ENCODE data around the gene PCDHB11. TPM values are rescaled to one million over a fixed set of nuclear protein-coding genes. Genes with fewer than 3 reads are reported as not detected.

Gene PCDHB11
- total RNA-seq: 0.09 TPM in 1 of 2 replicates, not detected in the other

DNA sequence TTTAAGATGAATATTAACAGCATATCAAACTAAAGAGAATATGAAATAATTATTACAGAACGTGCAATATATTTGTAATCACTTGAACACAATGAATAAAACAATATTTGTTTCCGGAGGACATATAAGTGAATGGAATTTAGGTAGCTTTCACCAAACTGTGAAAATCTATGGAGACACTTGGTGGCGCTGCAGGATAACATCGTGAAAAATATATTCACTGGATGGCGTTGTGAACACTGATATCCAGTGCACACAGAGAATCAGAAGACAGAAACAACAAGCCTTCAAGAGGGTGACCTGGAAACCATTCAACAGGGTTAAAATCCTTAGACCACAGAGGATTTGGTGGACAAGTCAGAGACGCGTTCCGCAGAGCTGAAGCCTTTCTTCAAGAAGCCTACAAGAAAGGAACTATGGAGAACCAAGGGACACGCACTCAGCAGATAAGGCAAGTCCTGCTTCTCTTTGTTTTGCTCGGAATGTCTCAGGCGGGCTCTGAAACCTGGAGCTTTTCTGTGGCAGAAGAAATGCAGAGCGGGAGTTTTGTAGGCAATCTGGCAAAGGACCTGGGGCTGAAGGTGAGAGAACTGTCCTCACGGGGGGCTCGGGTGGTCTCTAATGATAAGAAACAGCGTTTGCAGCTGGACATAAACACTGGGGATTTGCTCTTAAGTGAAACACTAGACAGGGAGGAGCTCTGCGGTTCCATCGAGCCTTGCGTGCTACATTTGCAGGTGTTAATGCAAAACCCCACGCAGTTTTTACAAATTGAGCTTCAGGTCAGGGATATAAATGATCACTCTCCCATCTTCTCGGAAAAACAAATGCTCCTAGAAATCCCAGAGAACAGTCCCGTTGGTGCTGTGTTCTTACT is at the start of gene PCDHB11:
TSS of gene PCDHB11 (plus strand) at position 269 of the 877 bp plus-strand sequence. CDS start at position 417, 148 bp downstream.

GRCh38 chr5:141149812-141150211 is 49.6 kb upstream of the PCDHB11 start, which contains the start of gene PCDHB6:
TSS of gene PCDHB6 (plus strand) at chr5:141150057. CDS start at chr5:141150258, 201 bp downstream.

DNA sequence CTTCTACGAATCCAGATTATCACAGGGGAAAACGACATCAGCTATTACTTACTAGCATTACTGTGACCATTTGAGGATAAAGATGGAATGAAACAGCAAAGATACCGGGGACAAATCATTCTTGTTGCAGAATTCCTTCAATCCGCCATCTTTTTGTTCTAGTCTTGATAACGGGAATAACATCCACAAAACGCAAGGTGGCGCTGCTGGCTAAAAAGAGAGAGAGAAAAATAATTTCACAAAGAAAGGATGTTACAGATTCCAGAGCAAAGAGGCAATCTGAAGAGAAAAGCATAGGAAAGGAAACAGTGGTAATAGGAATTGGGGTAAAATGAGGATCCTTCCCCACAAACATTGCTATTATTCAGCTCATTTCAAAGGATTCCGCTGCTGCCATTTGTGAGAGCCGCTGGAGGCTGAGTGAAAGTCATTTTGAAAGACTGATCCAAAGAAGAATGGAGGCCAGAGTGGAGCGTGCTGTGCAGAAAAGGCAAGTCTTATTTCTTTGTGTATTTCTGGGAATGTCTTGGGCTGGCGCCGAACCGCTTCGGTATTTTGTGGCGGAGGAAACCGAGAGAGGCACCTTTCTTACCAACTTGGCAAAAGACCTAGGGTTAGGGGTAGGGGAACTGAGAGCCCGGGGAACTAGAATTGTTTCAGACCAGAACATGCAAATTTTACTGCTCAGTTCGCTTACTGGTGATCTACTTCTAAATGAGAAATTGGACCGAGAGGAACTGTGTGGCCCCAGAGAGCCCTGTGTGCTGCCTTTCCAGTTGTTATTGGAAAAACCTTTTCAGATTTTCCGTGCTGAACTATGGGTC is 26.8 kb upstream of the PCDHB11 start, which contains the start of gene PCDHB7:
TSS of gene PCDHB7 (plus strand) at position 264 of the 824 bp plus-strand sequence. CDS start at position 456, 192 bp downstream.

GRCh38 chr5:141177577-141178191 is 21.7 kb upstream of the PCDHB11 start, which contains the start of gene PCDHB8:
TSS of gene PCDHB8 (plus strand) at chr5:141177790. CDS start at chr5:141178035, 245 bp downstream.

DNA sequence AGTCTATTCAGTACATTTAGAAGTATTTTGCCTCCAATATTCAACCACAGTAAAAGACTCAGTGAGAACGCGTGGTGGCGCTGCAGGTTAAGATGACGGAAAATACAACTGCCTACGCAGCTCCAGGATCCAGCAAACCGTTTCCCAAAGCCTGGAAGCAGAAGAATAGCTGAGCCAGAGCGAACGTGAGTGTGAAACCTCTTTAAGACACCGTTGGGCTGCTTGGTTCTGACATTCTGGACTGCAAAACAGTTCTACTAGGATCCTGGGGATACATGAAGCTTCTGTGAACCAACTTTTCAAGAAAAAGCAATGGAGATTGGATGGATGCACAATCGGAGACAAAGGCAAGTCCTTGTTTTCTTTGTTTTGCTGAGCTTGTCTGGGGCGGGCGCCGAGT is 17.2 kb upstream of the PCDHB11 start, which contains the start of gene PCDHB16:
TSS of gene PCDHB16 (plus strand) at position 140 of the 400 bp plus-strand sequence. CDS start at position 313, 173 bp downstream.

GRCh38 chr5:141186897-141187512 is 12.4 kb upstream of the PCDHB11 start, which contains the start of gene PCDHB9:
TSS of gene PCDHB9 (plus strand) at chr5:141187161. CDS start at chr5:141187319, 158 bp downstream.

GRCh38 chr5:141192110-141192725 is 7.2 kb upstream of the PCDHB11 start, which contains the start of gene PCDHB10:
TSS of gene PCDHB10 (plus strand) at chr5:141192353. CDS start at chr5:141192553, 200 bp downstream.

GRCh38 chr5:141208478-141208877 is 9.1 kb downstream of the PCDHB11 start, which contains the start of gene PCDHB12:
TSS of gene PCDHB12 (plus strand) at chr5:141208719. CDS start at chr5:141208908, 189 bp downstream.

DNA sequence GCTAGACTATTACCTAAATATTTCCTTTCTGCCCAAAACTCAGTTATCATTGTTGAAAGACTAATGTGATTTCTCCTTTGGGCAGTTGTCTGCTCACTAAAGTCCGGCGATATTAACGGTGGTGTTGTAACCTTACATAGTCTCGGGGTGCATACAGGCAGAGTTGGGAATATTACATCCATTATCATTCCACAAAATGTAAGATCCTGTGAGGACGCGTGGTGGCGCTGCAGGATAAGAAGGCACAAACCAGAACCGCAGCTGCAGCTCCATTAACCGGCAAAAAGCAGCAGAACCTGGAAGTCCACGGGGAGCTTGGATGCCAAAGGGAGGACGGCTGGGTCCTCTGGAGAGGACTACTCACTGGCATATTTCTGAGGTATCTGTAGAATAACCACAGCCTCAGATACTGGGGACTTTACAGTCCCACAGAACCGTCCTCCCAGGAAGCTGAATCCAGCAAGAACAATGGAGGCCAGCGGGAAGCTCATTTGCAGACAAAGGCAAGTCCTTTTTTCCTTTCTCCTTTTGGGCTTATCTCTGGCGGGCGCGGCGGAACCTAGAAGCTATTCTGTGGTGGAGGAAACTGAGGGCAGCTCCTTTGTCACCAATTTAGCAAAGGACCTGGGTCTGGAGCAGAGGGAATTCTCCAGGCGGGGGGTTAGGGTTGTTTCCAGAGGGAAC is 14.4 kb downstream of the PCDHB11 start, which contains the start of gene PCDHB13:
TSS of gene PCDHB13 (plus strand) at position 264 of the 684 bp plus-strand sequence. CDS start at position 469, 205 bp downstream.

DNA sequence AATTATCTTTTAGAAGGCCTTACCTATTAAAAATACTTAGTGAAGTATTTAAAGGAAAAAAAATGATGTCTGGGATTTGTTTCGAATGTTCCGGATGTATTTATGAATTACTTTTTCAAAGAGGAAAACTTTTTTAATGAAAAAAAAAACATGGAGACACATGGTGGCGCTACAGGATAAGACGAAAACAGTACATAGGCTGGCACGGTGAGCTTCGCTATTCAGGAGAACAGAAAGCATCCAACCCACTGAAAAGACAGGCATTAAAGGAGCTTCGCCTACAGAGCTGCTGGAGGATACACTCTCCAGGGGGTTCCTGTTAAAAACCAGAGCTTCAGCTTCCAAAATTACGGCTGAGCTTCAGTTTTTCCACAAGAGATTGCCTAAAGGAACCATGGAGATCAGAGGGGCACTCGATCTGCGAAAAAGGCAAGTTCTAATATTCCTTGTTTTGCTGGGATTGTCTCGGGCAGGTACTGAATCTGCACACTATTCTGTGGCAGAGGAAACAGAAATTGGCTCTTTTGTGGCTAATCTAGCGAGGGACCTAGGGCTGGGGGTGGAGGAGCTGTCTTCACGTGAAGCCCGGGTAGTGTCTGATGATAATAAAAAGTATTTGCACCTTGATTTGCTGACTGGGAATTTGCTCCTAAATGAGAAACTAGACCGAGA is 23.8 kb downstream of the PCDHB11 start, which contains the start of gene PCDHB14:
TSS of gene PCDHB14 (plus strand) at position 232 of the 672 bp plus-strand sequence. CDS start at position 395, 163 bp downstream.

DNA sequence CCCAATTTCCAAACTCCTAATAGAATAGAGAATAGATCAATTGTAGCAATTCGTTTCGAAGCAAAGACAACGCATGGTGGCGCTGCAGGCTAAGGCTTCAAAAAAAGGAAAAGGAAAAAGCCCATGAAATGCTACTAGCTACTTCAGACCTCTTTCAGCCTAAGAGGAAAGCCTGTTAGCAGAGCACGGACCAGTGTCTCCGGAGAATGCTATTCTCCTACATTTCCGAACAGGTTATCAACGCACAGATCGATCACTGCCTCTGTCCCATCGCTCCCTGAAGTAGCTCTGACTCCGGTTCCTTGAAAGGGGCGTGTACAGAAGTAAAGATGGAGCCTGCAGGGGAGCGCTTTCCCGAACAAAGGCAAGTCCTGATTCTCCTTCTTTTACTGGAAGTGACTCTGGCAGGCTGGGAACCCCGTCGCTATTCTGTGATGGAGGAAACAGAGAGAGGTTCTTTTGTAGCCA is 45.9 kb downstream of the PCDHB11 start, which contains the start of gene PCDHB15:
TSS of gene PCDHB15 (plus strand) at position 146 of the 468 bp plus-strand sequence. CDS start at position 330, 184 bp downstream.

Other genes starting within 250 kb of the PCDHB11 start
- gene PCDHAC2, start 233.2 kb upstream of the PCDHB11 start, total RNA-seq: 0.42 and 1.1 TPM in 2 replicates
- gene PCDHB1, start 148.3 kb upstream of the PCDHB11 start, total RNA-seq: not detected in 2 replicates
- 0.14 TPM in 1 of 2 replicates, not detected in the other for gene PCDHB2, start 105.0 kb upstream of the PCDHB11 start, total RNA-seq
- gene PCDHB3, start 99.2 kb upstream of the PCDHB11 start, total RNA-seq: 0.05 TPM in 1 of 2 replicates, not detected in the other
- gene PCDHB4, start 77.8 kb upstream of the PCDHB11 start, total RNA-seq: not detected in 2 replicates
- 0.63 TPM in 1 of 2 replicates, not detected in the other for gene PCDHB5, start 64.4 kb upstream of the PCDHB11 start, total RNA-seq
- 0.14 TPM in 1 of 2 replicates, not detected in the other for gene PCDHB6, start 49.6 kb upstream of the PCDHB11 start, total RNA-seq
- not detected in 2 replicates for gene PCDHB7, start 27.0 kb upstream of the PCDHB11 start, total RNA-seq
- gene PCDHB8, start 21.8 kb upstream of the PCDHB11 start, total RNA-seq: 0.07 TPM in 1 of 2 replicates, not detected in the other
- gene PCDHB16, start 17.2 kb upstream of the PCDHB11 start, total RNA-seq: 0.07 and 0.14 TPM in 2 replicates
- 0.07 TPM in 1 of 2 replicates, not detected in the other for gene PCDHB9, start 12.5 kb upstream of the PCDHB11 start, total RNA-seq
- 0.05 and 0.21 TPM in 2 replicates for gene PCDHB10, start 7.3 kb upstream of the PCDHB11 start, total RNA-seq
- 0.05 and 0.07 TPM in 2 replicates for gene PCDHB12, start 9.1 kb downstream of the PCDHB11 start, total RNA-seq
- 0.09 and 0.14 TPM in 2 replicates for gene PCDHB13, start 14.3 kb downstream of the PCDHB11 start, total RNA-seq
- 0.21 and 0.65 TPM in 2 replicates for gene PCDHB14, start 23.7 kb downstream of the PCDHB11 start, total RNA-seq
- 0.07 and 0.28 TPM in 2 replicates for gene PCDHB15, start 45.8 kb downstream of the PCDHB11 start, total RNA-seq
- gene SLC25A2, start 104.4 kb downstream of the PCDHB11 start, total RNA-seq: not detected in 2 replicates
- gene TAF7, start 121.2 kb downstream of the PCDHB11 start, total RNA-seq: 28.8 and 30.0 TPM in 2 replicates
- 0.28 TPM in 1 of 2 replicates, not detected in the other for gene PCDHGA1, start 130.9 kb downstream of the PCDHB11 start, total RNA-seq
- gene PCDHGA2, start 139.1 kb downstream of the PCDHB11 start, total RNA-seq: 0.42 and 0.79 TPM in 2 replicates
- 0.14 and 0.21 TPM in 2 replicates for gene PCDHGA3, start 144.2 kb downstream of the PCDHB11 start, total RNA-seq
- gene PCDHGB1, start 150.5 kb downstream of the PCDHB11 start, total RNA-seq: 0.07 TPM in 1 of 2 replicates, not detected in the other
- gene PCDHGA4, start 155.4 kb downstream of the PCDHB11 start, total RNA-seq: 0.23 and 0.63 TPM in 2 replicates
- gene PCDHGB2, start 160.4 kb downstream of the PCDHB11 start, total RNA-seq: 0.42 TPM in 1 of 2 replicates, not detected in the other
- gene PCDHGA5, start 164.5 kb downstream of the PCDHB11 start, total RNA-seq: 0.05 and 0.07 TPM in 2 replicates
- gene PCDHGB3, start 170.6 kb downstream of the PCDHB11 start, total RNA-seq: 0.35 and 0.46 TPM in 2 replicates
- gene PCDHGA6, start 174.3 kb downstream of the PCDHB11 start, total RNA-seq: 0.37 and 0.63 TPM in 2 replicates
- gene PCDHGA7, start 183.1 kb downstream of the PCDHB11 start, total RNA-seq: 0.92 and 1.2 TPM in 2 replicates
- gene PCDHGB4, start 188.1 kb downstream of the PCDHB11 start, total RNA-seq: 2.2 and 3.0 TPM in 2 replicates
- gene PCDHGA8, start 193.0 kb downstream of the PCDHB11 start, total RNA-seq: 0.35 and 0.51 TPM in 2 replicates
- 6.1 and 7.2 TPM in 2 replicates for gene PCDHGB5, start 198.3 kb downstream of the PCDHB11 start, total RNA-seq
- 1.2 and 1.8 TPM in 2 replicates for gene PCDHGA9, start 203.2 kb downstream of the PCDHB11 start, total RNA-seq
- gene PCDHGB6, start 208.4 kb downstream of the PCDHB11 start, total RNA-seq: 1.1 and 1.5 TPM in 2 replicates
- gene PCDHGA10, start 213.4 kb downstream of the PCDHB11 start, total RNA-seq: 4.7 and 6.2 TPM in 2 replicates
- gene PCDHGB7, start 218.1 kb downstream of the PCDHB11 start, total RNA-seq: 3.2 and 4.1 TPM in 2 replicates
- gene PCDHGA11, start 221.4 kb downstream of the PCDHB11 start, total RNA-seq: 3.3 and 5.2 TPM in 2 replicates
- gene PCDHGA12, start 230.9 kb downstream of the PCDHB11 start, total RNA-seq: 4.7 and 5.6 TPM in 2 replicates

All from airway epithelial cell (primary cell).